D341Med (cell line): Measurements from ENCODE around the gene MAPK7.

Experiments
- DNase-seq: peaks from one replicate; pipeline ENCODE4 v3.0.0; 2012; ENCODE audit warnings: low spot score

MAPK7 gene

DNA sequence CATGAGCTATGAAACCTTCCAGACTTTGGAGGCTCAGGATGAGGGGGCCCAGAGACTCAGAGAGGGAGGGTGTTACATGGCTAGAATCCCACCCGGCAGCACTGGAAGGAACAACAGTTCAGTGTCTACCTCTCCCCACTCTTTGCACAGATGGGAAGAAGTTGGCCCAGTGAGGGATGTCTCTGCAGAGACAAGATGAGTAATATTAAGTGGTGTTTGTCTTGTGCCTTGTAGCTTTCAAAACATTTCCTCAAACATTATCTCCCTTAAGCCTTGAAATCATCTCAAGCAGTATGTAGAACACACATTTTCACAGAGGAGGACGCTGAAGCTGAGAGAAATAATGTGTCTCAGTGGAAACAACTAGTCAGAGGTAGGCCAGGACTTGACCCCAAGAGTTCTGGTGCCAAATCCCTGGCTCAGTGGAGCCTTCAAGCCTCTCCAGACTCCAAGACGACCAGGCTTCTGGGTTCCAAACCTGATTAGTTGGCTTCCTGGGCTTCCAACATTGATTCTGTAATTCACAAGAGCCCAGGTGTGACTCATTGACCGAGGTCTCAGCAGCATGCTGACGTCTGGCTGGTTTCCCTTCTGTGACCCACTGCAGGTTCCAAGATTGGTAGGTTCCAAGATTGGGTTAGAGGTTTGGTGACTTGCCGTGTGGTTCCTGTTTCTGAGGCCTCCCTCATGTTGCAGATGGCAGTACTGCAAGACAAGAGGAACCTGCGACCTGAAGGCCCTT lies 40.1 kb downstream of the MAPK7 start:
- DNase-seq = no peak

DNA sequence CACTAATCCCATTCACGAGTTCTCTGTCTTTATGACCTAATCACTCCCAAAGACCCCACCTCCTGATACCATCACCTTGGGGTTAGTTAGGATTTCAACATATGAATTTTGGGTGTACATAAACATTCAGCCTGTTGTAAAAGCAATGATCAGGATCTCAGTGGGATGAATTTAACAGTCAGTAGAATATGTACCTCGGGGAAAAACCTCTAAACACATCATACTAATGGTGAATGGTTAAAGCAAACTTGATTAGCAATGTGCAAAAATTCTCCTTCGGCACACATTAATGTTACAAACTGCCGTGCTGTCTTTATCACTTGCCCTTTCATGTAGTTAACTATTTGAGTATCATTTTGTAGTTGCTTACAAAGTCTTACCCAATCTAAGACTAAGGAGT lies 42.9 kb downstream of the MAPK7 start:
- DNase-seq = no peak

DNA sequence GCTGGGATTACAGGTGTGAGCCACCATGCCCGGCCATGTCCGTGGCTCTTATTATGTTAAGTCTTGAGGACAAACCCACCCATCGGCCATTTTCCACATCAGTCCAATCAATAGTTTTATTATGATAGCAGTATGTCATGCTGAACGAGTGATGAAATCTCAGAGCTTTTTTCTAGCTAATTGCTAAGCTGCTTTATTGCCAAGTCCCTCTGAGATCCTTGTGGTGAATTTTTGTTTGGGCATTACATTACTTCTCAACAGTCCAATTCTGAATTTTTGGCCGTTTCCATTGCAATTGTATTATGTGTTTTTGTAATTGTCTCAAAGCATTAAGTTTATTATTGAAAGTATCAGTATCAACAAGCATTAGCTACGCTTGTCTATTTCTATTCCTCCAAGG lies 43.6 kb downstream of the MAPK7 start:
- no peak for DNase-seq

DNA sequence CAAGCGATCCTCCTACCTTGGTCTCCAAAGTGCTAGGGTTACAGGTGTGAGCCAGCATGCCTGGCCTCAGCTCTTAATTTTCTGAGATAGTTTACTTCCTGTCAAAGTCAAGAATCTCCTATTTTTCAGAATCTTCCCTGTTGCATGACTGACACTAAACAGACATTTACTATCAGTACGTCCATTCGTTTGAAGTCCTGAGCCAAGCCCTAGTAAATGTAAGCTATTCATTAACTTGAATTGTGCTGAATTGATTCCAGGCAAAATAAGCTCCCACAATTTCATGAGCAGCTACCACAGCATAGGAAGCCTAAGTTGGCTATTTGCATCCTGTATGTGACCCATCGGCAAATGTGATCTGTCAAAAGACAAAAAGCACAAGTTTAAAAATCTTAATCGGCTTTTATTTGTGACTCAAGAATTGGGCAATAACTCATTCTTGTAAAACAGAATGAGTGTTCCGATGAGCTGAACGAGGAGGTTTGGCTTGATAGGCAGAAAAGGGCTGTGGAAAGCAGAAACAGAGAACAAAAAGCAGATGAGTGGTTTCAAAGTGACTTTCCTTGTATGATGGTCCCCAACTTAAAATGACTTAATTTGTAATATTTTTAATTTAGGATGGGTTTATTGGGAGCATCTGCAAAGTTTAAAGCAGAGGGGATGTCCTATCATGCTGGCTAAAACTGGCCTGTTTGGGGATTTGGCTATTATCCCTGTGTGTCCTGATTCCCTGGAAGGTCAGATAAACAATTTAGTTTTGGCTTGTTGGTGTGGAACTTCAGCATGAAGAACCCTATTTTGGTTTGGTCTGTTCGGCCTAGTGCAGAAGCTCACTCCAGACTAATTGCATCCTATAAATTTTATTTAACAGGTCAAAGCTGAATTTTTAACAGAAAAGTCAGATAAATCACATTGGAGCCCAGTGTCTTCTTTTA lies 46.9 kb downstream of the MAPK7 start:
- DNase-seq = no peak

DNA sequence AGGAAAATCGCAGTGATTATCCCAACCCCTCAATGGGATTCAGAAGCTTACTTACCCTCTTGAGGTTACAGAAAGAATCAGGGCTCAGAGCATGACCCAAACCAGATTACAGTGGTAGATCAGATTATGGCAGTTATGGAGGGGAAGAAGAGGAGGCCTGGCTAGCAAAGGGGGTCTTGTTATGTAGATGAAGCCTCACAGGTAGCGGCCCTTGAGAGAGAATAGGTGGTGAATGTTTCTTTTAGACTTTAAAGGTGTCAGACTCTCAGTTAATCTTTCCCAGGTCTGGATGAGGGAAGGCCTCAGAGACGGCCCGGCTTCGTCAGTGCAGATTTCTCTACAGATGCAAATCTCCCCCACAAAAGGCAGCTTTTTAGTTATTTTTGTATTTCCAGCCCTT lies 48.3 kb downstream of the MAPK7 start:
- DNase-seq = no peak

DNA sequence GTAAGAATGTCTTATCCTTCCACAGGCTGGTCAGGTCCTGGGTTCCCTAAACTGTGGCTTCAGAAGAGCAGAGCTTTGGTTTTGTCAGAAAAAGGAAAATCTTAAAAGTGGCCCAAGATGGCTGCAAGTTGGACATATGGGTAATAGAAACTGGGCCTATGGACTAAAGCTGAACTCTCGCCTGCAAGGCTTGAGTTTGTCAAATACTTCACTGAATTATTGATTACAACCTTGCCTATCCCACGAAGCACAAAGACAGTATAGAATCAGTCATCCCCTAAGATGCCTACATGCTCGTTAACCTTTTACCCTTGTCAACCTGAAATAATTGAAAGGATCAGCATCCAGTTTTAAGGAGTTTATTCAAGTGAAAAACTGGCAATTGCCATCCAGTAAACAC lies 53.4 kb downstream of the MAPK7 start:
- DNase-seq = no peak
